WERI-Rb-1 (cell line): ENCODE results near the gene DAG1.

ENCODE experiments used
- DNase-seq: peaks from one replicate; pipeline ENCODE4 v3.0.0-alpha.2; 2020
- H3K27ac ChIP-seq: fragments of 250-450 bp; sonication (Bioruptor Pico); 2 replicates; pipeline ENCODE4 v1.5.1; 2020; ENCODE audit warnings: mild to moderate bottlenecking, moderate library complexity
- H3K27me3 ChIP-seq: fragments of 250-450 bp; sonication (Bioruptor Pico); 2 replicates; pipeline ENCODE4 v1.5.1; 2021; ENCODE audit warnings: mild to moderate bottlenecking, low read depth, moderate library complexity; ENCODE audit not compliant: insufficient read depth, severe bottlenecking
- H3K36me3 ChIP-seq: fragments of 250-450 bp; sonication (Bioruptor Pico); 2 replicates; pipeline ENCODE4 v1.5.1; 2020; ENCODE audit warnings: mild to moderate bottlenecking, moderate library complexity
- H3K4me3 ChIP-seq: 2 replicates; pipeline ENCODE4 v1.5.1; 2011; ENCODE audit warnings: low read depth, mild to moderate bottlenecking, control low read depth, low read length
- H3K9me3 ChIP-seq: fragments of 250-450 bp; sonication (Bioruptor Pico); 2 replicates; pipeline ENCODE4 v1.5.1; 2021; ENCODE audit warnings: mild to moderate bottlenecking, moderate library complexity; ENCODE audit not compliant: severe bottlenecking
- CTCF ChIP-seq: IDR thresholded peaks from 2 replicates; pipeline ENCODE4 v1.5.1; 2011; ENCODE audit warnings: low read depth, mild to moderate bottlenecking, control low read depth, inconsistent platforms, low read length

Gene DAG1

GRCh38 chr3:49500732-49501609, 30.9 kb downstream of the DAG1 start:
- no peak for DNase-seq
- Histone ChIP-seq H3K9me3 (no peaks in the 10 kb centered on the region), H3K4me3 (no peak overlapping the region), H3K36me3 (no peaks in the 10 kb centered on the region), H3K27ac (no peak overlapping the region), H3K27me3 (no peaks in the 10 kb centered on the region)
- TF ChIP-seq CTCF, result no peak

- Histone ChIP-seq H3K9me3 (no peaks in the 10 kb centered on the region), H3K4me3 (no peak overlapping the region), H3K27ac (no peak overlapping the region), H3K36me3 (no peaks in the 10 kb centered on the region), H3K27me3 (no peaks in the 10 kb centered on the region)
- no peak for DNase-seq
- TF ChIP-seq CTCF, result no peak
These were observed 31.8 kb downstream of the DAG1 start for GRCh38 chr3:49501842-49502241.

- H3K27ac ChIP-seq, result no peak overlapping the region
- no peak for DNase-seq
- H3K9me3 ChIP-seq, result no peaks in the 10 kb centered on the region
- no peak for TF ChIP-seq CTCF
- H3K4me3 ChIP-seq, result no peak overlapping the region
- H3K36me3 ChIP-seq, result peaks cover 19% of the 10 kb centered on the region
- no peaks in the 10 kb centered on the region for H3K27me3 ChIP-seq
These were observed 36.8 kb downstream of the DAG1 start for GRCh38 chr3:49506906-49507305.

- no peak for TF ChIP-seq CTCF
- Histone ChIP-seq H3K27me3 (no peaks in the 10 kb centered on the region), H3K36me3 (peaks cover 37% of the 10 kb centered on the region), H3K9me3 (no peaks in the 10 kb centered on the region), H3K27ac (no peak overlapping the region), H3K4me3 (no peak overlapping the region)
- no peak for DNase-seq
These were observed 39.0 kb downstream of the DAG1 start for GRCh38 chr3:49509028-49509561.

GRCh38 chr3:49511639-49512038, 41.6 kb downstream of the DAG1 start:
- Histone ChIP-seq H3K27me3 (no peaks in the 10 kb centered on the region), H3K36me3 (peaks cover 44% of the 10 kb centered on the region), H3K27ac (no peak overlapping the region), H3K4me3 (no peak overlapping the region), H3K9me3 (no peaks in the 10 kb centered on the region)
- DNase-seq, result no peak
- TF ChIP-seq CTCF, result no peak
